HG03097 (cell line): ENCODE results near the gene MYL12B.

Source experiments
- ATAC-seq: cut with Tn5 transposase; IDR thresholded peaks from one replicate; pipeline ENCODE4 v1.9.1; 2021; ENCODE audit not compliant: unreplicated experiment, low FRiP score

MYL12B gene

GRCh38 chr18:3234457-3234856, 27.5 kb upstream of the MYL12B start:
- ATAC-seq = no peak

- ATAC-seq = no peak
Measured at GRCh38 chr18:3235846-3236245, 26.1 kb upstream of the MYL12B start.

DNA sequence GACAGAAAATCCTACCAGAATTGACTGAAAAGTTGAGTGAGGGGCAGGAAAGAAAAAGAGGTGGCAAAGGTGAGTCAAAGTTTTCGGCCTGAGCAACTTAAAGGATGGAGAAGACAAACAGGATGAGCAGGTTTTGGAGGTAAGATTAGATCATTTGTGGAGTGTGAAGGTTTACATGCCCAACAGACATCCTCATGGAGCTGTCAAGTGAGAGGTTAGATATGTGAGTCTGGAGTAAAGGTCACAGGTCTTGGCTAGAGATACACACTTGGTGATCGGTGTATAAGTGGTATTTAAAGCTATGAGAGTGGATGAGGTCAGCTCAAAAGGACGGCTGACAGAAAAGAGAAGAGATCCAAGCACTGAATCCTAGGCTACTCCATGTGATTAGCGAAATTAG, 25.5 kb upstream of the MYL12B start:
- ATAC-seq = no peak

DNA sequence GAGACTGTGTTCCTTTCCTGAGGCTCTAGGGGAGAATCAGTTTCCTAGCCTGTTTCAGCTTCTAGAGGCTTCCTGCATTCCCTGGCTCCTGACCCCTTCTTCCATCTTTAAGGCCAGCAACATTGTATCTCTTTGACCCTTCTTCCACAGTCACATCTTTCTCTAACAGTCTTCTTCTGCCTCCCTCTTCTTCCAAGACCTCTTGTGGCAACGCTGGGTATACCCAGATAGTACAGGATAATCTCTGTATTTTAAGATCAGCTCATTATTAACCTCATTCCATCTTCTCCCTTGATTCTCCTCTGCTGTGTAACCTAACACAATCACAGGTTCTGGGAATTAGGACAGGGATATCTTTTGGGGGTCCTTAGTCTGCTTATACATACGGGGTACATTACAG, 23.2 kb upstream of the MYL12B start:
- ATAC-seq = no peak

GRCh38 chr18:3245185-3245564, 16.8 kb upstream of the MYL12B start:
- no peak for ATAC-seq

- peak; percentile 37 for ATAC-seq
Measured at GRCh38 chr18:3245853-3246634, 15.9 kb upstream of the MYL12B start.

GRCh38 chr18:3246635-3247239, 15.2 kb upstream of the MYL12B start:
- no peak for ATAC-seq

- peak; percentile 76 for ATAC-seq
Measured at GRCh38 chr18:3247240-3248061, 14.5 kb upstream of the MYL12B start, which contains the start of gene MYL12A. Gene MYL12A, plus strand, starts transcription at chr18:3247801. Its CDS starts 5,447 bp downstream, at chr18:3253248.

DNA sequence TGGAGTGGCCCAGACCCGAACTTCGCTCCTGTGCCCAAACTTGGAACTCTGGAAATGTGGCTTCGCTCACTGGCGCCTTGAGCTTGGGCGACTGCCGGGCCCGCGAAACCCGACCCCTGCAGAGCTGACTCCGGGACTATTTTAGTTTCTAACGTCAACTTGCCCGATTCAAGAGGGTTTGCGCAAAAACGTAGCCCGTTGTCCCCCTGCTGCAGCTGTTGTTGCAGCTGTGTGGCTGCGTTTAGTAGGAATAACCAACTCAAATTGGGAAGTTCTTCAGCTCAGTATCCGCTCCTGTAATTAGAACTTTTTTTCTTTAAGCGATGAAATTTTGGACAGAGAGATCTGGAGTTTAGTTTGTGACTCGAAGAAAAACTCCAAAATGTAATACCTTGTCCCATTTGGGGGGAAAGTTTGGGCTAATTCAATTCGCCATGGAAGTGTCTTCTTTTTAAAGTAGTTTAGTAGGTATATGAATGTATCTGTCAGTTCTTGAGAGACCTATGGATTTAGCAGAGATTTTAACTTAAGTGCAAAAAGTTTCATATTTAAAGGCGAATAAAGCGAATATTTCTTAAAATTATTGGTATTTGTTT, 13.8 kb upstream of the MYL12B start:
- no peak for ATAC-seq

GRCh38 chr18:3248658-3249359, 13.1 kb upstream of the MYL12B start:
- no peak for ATAC-seq

DNA sequence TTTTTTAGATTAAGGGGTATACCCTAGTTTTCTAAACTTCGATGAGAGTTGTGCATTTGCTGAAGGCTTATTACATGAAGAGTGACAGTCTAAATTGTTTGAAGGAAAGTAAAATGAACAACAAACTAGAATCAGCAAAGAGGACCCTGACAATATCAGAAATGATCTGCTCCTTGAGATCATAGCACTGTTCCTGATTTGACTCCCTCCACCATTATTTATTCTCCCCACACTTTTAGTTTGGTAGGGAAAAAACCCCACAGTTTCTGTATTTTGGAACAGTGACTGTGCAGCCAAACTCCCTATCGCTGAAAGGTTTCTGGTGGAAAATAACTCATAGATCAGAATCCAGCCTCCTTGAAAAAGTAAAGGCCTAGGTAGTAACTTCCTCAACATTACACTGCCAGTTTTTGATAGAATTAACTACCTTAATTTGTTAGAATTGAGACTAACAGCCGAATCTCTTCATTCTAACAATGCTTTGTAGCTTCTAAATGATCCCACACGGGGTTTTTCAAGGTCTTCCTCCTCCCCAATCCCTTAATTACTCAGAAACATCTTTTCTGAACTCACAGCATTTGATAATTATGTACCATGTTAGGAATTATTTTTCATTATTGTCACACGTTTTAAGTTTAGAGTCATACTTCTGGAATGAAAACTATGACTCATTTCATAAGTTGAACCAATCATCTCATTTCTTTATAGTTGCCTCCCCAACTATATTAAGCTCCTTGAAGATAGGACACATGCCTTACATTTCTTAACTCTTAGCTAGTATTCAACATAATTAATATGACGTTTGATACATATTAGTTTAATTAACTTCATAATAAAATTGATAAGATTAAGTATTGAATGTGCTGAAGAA, 11.5 kb upstream of the MYL12B start:
- no peak for ATAC-seq

DNA sequence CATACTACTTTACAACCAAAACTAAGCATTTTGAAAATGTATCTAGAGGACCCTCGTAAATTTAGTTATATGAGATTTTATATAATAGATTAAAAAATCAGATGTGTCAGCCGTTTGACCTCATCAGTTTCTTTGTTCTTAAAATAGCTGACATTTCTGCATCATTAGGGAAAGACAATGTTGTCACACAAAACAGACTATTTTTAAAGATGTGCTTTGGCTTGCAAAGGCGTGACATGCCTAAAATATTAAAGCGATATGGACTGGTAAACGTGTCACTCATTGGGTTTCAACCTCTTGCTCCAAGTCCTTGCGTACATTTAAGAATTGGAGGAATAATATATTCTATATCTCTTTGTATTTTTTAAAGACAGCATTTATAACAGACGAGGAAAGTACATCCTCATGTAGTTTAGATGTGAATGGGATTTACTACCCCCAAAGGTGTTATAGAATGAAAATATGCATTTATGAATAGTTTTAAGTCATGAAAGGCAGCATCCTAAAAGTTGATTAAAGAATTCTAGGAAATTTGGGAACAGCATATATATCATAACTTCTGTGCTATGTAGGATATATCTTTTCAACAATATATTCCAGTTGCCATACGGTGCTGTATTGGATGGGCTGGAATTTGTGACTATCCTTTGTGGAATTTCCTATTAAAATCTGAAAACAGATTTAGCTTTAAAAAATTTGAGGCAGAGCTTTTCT, 10.5 kb upstream of the MYL12B start:
- no peak for ATAC-seq

GRCh38 chr18:3251963-3252277, 10.0 kb upstream of the MYL12B start:
- ATAC-seq = no peak

DNA sequence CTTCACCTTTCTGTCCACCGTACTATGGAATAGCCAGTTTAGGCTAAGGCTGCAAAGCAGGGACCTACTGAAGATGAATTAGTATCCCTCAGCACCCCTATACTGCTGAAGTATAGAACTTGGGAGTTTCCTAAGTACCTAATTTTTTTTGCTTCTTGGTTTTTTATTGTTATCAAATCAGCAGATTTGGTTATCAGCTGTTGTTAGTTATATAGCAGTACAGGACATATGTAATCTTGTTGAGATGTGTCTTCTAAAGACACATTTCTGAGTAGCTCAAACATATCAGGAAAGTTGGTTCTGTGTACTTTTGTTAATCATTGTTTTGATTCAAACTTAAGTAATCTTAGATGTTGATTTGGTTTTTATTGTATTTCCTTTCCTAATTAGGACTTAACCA, 9.1 kb upstream of the MYL12B start:
- ATAC-seq = no peak

DNA sequence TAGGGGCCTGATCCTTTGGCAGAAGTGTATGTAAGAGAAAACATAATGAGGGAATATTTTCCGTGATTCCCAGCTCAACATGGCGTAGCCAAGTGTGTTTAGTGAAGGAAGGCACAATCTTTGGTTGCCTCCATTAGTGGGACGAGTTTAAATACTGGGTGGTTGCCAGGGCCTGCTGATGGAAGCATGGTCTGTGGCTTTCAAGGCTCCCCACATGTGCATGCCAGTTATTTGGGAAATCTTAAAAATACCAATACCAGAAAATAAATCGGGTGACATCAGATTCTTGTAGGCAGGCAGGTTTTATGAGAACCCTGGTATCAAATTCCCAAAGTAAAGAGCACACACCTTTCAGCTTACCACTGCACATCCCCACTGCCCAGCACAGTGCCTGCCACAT, 7.2 kb upstream of the MYL12B start:
- ATAC-seq = no peak

GRCh38 chr18:3255611-3256165, 6.2 kb upstream of the MYL12B start:
- no peak for ATAC-seq

DNA sequence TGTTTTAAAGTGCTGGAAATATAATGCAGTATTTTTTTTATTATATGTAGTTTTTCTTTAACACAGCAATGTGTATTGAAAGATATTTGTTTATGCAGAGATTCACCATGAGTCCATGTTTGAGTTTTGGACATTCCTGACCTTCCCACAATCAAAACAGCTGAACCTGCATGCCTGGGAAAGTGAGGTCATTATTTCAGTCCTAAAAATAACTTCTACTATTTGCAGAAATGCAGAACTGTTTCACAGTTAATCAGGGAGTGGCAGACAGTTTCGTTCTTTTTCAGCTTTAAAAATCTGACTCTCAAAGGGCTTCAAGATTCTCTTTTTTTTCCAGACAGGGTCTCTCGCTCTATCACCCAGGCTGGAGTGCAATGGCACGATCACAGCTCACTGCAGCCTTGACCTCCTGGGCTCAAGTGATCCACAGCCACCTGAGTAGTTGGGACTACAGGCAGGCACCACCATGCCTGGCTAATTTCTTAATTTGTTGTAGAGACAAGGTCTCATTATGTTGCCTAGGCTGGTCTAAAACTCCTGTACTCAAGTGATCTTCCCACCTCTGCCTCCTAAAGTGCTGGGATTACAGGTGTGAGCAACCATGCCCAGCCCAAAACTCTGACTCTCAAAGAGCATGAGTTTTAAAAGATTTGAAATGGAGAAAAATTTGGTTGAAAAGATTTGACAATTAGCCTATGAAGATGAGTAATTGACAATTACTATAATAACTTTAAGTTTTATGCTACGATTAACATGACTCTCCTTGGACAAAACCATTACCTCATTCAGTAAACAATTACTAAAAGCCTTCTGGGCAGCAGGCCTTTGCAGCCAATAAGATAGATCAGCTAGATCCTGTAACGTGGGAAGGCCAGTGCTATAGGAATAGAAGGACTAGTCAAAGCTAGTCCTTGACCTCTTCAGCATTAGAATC, 5.0 kb upstream of the MYL12B start:
- ATAC-seq = no peak
